ENCODE results near the gene MRGPRD. TPM values are rescaled to one million over a fixed set of nuclear protein-coding genes. Genes with fewer than 3 reads are reported as not detected.
A peak's percentile ranks its signal among the peaks of the same experiment; 100 is the strongest.

MRGPRD gene
- polyA plus RNA-seq (2013, experiment 1 of 2) = not detected
- not detected for polyA plus RNA-seq (2013, experiment 2 of 2)

DNA sequence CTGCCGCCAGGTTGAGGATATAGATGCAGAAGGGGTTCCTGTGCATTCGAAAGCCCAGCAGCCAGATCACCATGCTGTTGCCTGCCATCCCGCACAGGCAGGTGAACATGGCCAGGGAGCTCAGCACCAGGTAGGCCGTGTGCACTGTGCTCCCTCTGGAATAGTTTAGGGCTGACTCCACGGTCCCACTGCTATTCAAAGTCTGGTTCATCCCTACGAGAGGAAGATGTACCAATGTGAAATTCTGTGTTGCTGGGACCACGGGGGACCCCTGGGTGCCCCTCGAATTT, at the start of gene MRGPRD:
Gene MRGPRD, minus strand, starts transcription at position 211 of the 290 bp plus-strand sequence. Its CDS starts 0 bp downstream, at position 211.
- WGBS, 2 experiments (ENCODE audit: insufficient coverage in 2 of 2) = 80 to 85% methylated on average over 8 of the region's 8 CpGs
- H3K4me1 ChIP-seq (ENCODE audit: control insufficient read depth, insufficient read depth, low read length, poor library complexity, severe bottlenecking) = no peaks in the 10 kb centered on the region
- H3K36me3 ChIP-seq (ENCODE audit: control insufficient read depth, insufficient read depth, low read length) = no peaks in the 10 kb centered on the region
- H3K27ac ChIP-seq (ENCODE audit: low read depth, low read length, severe bottlenecking) = no peak within 1 kb of the TSS
- no peak within 1 kb of the TSS for H3K4me3 ChIP-seq (ENCODE audit: extremely low read depth, insufficient read depth, low read length, poor library complexity, severe bottlenecking)
- no peaks in the 10 kb centered on the region for H3K9me3 ChIP-seq (ENCODE audit: control insufficient read depth, low read length)

GRCh38 chr11:69030301-69030700, 49.5 kb upstream of the MRGPRD start:
- no peaks in the 10 kb centered on the region for H3K36me3 ChIP-seq (ENCODE audit: control insufficient read depth, insufficient read depth, low read length)
- no peak overlapping the region for H3K4me3 ChIP-seq (ENCODE audit: extremely low read depth, insufficient read depth, low read length, poor library complexity, severe bottlenecking)
- H3K9me3 ChIP-seq (ENCODE audit: control insufficient read depth, low read length) = no peaks in the 10 kb centered on the region
- 88 to 92% methylated on average over 5 of the region's 6 CpGs for WGBS, 2 experiments (ENCODE audit: insufficient coverage in 2 of 2)
- H3K27ac ChIP-seq (ENCODE audit: low read depth, low read length, severe bottlenecking) = no peak overlapping the region
- H3K4me1 ChIP-seq (ENCODE audit: control insufficient read depth, insufficient read depth, low read length, poor library complexity, severe bottlenecking) = no peaks in the 10 kb centered on the region

DNA sequence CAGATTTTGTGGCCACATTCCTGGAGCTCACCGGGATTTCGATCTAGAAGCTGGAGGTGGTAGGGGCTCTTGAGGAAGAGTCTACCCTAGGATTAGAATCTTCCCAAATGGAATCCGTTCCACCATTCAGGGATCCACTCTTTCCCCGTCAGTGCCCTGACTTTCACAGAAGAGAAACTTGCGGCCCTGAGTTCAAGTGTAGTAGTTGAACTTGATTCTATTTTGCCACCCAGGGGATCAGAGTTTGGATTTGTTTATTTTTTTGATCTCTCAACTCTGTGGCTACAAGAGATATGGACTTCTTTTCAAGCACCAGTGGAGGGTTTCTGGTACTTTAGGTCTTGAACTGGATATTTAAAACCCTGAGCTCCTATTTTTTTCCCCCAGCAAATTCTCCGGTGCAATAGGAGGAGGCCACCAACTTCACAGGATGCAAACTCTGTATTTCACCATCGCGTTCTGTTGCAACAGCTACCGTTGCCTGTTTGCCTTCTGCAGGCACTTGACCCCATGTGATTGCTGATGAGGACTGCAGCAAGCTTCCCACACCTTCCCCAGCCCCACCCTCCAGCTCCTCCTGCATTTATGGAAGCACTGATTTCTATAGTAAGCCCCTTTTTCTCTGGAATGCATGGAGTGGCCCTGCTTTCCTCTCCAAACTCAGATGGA, 47.1 kb upstream of the MRGPRD start:
- H3K4me1 ChIP-seq (ENCODE audit: control insufficient read depth, insufficient read depth, low read length, poor library complexity, severe bottlenecking) = no peaks in the 10 kb centered on the region
- no peak overlapping the region for H3K27ac ChIP-seq (ENCODE audit: low read depth, low read length, severe bottlenecking)
- no peak overlapping the region for H3K4me3 ChIP-seq (ENCODE audit: extremely low read depth, insufficient read depth, low read length, poor library complexity, severe bottlenecking)
- H3K36me3 ChIP-seq (ENCODE audit: control insufficient read depth, insufficient read depth, low read length) = no peaks in the 10 kb centered on the region
- 80 to 82% methylated on average over 6 to 7 of the region's 9 CpGs for WGBS, 2 experiments (ENCODE audit: insufficient coverage in 2 of 2)
- no peaks in the 10 kb centered on the region for H3K9me3 ChIP-seq (ENCODE audit: control insufficient read depth, low read length)

DNA sequence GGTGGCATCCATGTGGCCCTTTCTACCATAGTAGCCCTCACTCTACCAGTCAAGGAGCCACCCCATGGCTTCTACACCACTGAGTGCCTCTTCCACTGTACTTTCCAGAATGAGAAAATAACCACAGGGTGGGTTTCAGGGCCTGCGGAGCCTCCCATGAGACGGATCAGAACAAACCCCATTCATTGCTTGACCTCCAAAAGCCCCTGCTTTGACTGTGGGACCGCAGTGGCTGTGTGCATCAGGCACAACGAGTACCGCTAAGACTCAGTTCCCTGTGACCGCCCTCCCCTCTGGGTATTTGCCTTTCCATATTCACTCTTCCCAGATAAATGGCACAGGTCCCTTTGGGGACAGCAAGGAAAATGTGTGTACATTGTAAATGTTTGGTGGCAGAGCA, 43.7 kb upstream of the MRGPRD start:
- WGBS, 2 experiments (ENCODE audit: insufficient coverage in 2 of 2) = 90 to 94% methylated on average over 3 to 5 of the region's 6 CpGs
- H3K36me3 ChIP-seq (ENCODE audit: control insufficient read depth, insufficient read depth, low read length) = no peaks in the 10 kb centered on the region

GRCh38 chr11:69022260-69022659, 41.5 kb upstream of the MRGPRD start:
- Histone ChIP-seq H3K4me3 (ENCODE audit: extremely low read depth, insufficient read depth, low read length, poor library complexity, severe bottlenecking) (no peak overlapping the region), H3K4me1 (ENCODE audit: control insufficient read depth, insufficient read depth, low read length, poor library complexity, severe bottlenecking) (no peaks in the 10 kb centered on the region), H3K36me3 (ENCODE audit: control insufficient read depth, insufficient read depth, low read length) (no peaks in the 10 kb centered on the region), H3K27ac (ENCODE audit: low read depth, low read length, severe bottlenecking) (no peak overlapping the region), H3K9me3 (ENCODE audit: control insufficient read depth, low read length) (no peaks in the 10 kb centered on the region)
- 91 to 94% methylated on average over 5 to 10 of the region's 10 CpGs for WGBS, 2 experiments (ENCODE audit: insufficient coverage in 2 of 2)

More for the DNA sequence above, 43.7 kb upstream of the MRGPRD start:
- no peak overlapping the region for H3K4me3 ChIP-seq (ENCODE audit: extremely low read depth, insufficient read depth, low read length, poor library complexity, severe bottlenecking)
- no peaks in the 10 kb centered on the region for H3K9me3 ChIP-seq (ENCODE audit: control insufficient read depth, low read length)
- H3K4me1 ChIP-seq (ENCODE audit: control insufficient read depth, insufficient read depth, low read length, poor library complexity, severe bottlenecking) = no peaks in the 10 kb centered on the region
- H3K27ac ChIP-seq (ENCODE audit: low read depth, low read length, severe bottlenecking) = no peak overlapping the region

DNA sequence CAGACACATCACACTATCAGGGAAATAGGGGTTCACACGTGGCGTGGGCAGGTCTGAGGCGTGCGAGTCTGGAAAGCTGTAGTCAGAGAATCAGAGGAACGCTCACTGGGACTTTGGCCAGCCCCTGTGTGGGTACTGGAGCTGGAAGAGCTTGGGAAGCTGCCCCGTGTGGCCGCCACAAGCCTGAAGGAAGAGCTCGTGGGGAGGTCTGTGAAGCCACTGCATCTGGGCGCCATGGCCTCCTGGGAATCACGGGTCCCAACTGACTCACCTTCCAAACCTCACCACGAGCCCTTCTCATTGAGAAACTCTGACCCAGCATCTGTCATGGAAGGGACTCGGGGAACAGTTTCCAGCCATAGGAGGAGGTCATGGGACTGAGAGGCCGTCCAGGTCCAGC, 38.1 kb upstream of the MRGPRD start:
- 86% methylated on average over 11 to 12 of the region's 13 CpGs for WGBS, 2 experiments (ENCODE audit: insufficient coverage in 2 of 2)

DNA sequence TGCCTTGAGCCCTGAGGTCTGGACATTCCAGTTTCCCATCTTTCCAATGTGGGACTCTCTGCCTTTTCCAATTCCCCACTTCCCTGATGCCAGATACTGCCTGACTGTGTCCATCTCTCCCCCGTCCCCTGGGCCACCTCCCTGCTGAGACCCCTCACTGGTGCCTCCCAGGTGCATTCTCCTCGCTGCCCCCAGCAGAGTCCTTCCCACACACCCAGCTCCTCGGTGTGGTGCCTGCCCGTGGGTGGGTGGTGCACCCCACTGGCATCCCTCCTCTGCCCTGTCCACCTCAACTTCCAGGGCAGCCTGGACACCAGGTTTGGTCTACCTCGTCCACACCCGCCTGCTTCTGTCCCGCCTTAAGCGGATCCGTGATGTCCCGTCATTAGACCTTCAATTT, 37.2 kb upstream of the MRGPRD start:
- WGBS, 2 experiments (ENCODE audit: insufficient coverage in 2 of 2) = 94 to 95% methylated on average over 8 to 10 of the region's 10 CpGs
- Histone ChIP-seq H3K4me3 (ENCODE audit: extremely low read depth, insufficient read depth, low read length, poor library complexity, severe bottlenecking) (no peak overlapping the region), H3K36me3 (ENCODE audit: control insufficient read depth, insufficient read depth, low read length) (no peaks in the 10 kb centered on the region), H3K27ac (ENCODE audit: low read depth, low read length, severe bottlenecking) (no peak overlapping the region), H3K9me3 (ENCODE audit: control insufficient read depth, low read length) (no peaks in the 10 kb centered on the region), H3K4me1 (ENCODE audit: control insufficient read depth, insufficient read depth, low read length, poor library complexity, severe bottlenecking) (peaks cover 22% of the 10 kb centered on the region)

More for the DNA sequence above, 38.1 kb upstream of the MRGPRD start:
- Histone ChIP-seq H3K4me1 (ENCODE audit: control insufficient read depth, insufficient read depth, low read length, poor library complexity, severe bottlenecking) (peaks cover 14% of the 10 kb centered on the region), H3K27ac (ENCODE audit: low read depth, low read length, severe bottlenecking) (no peak overlapping the region), H3K36me3 (ENCODE audit: control insufficient read depth, insufficient read depth, low read length) (no peaks in the 10 kb centered on the region), H3K9me3 (ENCODE audit: control insufficient read depth, low read length) (no peaks in the 10 kb centered on the region), H3K4me3 (ENCODE audit: extremely low read depth, insufficient read depth, low read length, poor library complexity, severe bottlenecking) (no peak overlapping the region)

DNA sequence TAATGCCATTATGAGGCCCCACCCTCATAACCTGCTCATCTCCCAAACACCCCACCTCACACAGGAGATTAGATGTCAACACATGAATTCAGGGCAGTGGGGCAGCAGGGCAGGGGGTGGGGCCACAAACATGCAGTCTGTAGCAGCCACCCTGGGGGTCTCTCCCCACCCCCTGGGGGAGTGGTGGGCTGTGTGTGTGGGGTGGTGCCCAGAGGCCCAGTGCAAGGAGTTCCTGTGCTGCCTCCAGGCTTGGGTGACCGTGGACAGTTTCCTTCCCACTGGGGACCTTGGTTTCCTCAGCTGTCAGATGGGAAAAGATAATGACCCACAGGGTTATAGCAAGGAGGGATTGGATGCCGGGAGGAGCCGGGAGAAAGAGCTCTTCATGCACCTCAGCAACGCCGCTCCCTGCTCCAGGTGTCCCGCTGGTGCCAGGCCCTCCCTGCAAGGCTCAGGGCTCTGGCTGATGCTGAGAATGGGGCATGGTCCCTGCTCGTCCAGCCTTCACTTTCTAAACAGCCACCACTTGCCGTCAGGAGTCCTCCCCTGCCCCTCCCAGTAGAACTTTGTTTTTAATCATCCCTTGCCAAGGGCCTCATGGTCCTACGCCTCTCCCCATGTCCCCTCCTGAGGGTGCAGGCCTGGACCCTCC, 34.2 kb upstream of the MRGPRD start:
- H3K4me3 ChIP-seq (ENCODE audit: extremely low read depth, insufficient read depth, low read length, poor library complexity, severe bottlenecking) = no peak overlapping the region
- H3K9me3 ChIP-seq (ENCODE audit: control insufficient read depth, low read length) = no peaks in the 10 kb centered on the region
- WGBS, 2 experiments (ENCODE audit: insufficient coverage in 2 of 2) = 84 to 90% methylated on average over 7 of the region's 9 CpGs
- H3K4me1 ChIP-seq (ENCODE audit: control insufficient read depth, insufficient read depth, low read length, poor library complexity, severe bottlenecking) = peaks cover 46% of the 10 kb centered on the region
- H3K27ac ChIP-seq (ENCODE audit: low read depth, low read length, severe bottlenecking) = peak overlapping the region; percentile 36
- H3K36me3 ChIP-seq (ENCODE audit: control insufficient read depth, insufficient read depth, low read length) = no peaks in the 10 kb centered on the region

- 35 to 37% methylated on average over 24 to 28 of the region's 28 CpGs for WGBS, 2 experiments (ENCODE audit: insufficient coverage in 2 of 2)
- Histone ChIP-seq H3K36me3 (ENCODE audit: control insufficient read depth, insufficient read depth, low read length) (no peaks in the 10 kb centered on the region), H3K4me1 (ENCODE audit: control insufficient read depth, insufficient read depth, low read length, poor library complexity, severe bottlenecking) (peaks cover 54% of the 10 kb centered on the region), H3K9me3 (ENCODE audit: control insufficient read depth, low read length) (no peaks in the 10 kb centered on the region), H3K4me3 (ENCODE audit: extremely low read depth, insufficient read depth, low read length, poor library complexity, severe bottlenecking) (peak overlapping the region; percentile 41), H3K27ac (ENCODE audit: low read depth, low read length, severe bottlenecking) (peak overlapping the region; percentile 36)
Measured at GRCh38 chr11:69014084-69014851, 33.5 kb upstream of the MRGPRD start.

DNA sequence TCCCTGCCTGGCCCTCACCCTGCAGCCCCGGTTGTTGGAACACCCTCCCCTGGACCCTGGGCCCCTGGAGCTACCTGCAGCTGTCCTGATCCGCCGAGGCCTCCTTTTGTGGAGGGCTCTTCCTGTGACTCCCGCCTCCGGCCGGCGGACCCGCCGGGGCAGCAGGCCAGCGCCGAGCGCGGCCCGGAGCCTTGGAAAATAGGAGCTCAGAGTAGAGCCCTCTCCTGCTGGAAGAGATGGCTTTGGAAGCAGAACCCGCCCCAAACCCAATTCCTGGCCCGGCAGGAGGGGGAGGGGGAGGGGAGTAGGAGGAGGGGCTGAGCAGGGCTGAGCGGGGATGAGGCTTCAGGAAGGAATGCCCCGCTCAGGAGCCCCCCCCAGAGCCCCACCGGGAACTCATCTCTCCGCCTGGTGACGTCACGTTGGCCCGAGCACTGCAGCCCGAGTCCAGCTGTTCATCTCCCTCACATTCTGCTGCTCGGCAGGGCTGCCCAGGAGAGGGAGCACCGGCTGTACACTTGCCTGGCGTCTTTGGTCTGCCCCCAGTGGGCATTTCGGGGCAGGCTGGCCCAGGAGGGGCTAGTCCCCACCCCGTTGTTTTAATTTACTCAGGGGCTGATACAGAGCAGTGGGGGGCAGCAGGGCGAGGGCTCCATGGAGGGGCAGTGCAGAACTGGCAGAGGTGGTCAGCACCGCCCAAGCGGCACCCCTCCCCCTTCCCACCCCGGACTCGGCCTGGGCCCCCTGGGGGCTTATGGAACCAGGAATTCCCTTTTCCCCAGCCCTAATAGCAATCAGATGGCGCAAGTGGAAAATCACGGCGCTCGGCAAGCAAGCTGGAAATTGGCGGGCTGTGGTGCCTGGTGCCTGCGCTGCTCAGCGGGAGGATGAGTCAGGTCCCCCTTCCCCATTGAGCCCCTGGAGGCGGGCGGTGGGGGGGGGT, 32.5 kb upstream of the MRGPRD start, which contains the start of gene MRGPRF:
Gene MRGPRF, minus strand, starts transcription at position 238 of the 943 bp plus-strand sequence. CDS start 3,345 bp downstream, outside the sequence.
- Histone ChIP-seq H3K36me3 (ENCODE audit: control insufficient read depth, insufficient read depth, low read length) (no peaks in the 10 kb centered on the region), H3K27ac (ENCODE audit: low read depth, low read length, severe bottlenecking) (peak within 1 kb of the TSS; percentile 29)
- 5 to 9% methylated on average over 22 to 32 of the region's 43 CpGs for WGBS, 2 experiments (ENCODE audit: insufficient coverage in 2 of 2)

More for the DNA sequence above, 32.5 kb upstream of the MRGPRD start, which contains the start of gene MRGPRF:
- Histone ChIP-seq H3K4me3 (ENCODE audit: extremely low read depth, insufficient read depth, low read length, poor library complexity, severe bottlenecking) (peak within 1 kb of the TSS; percentile 41), H3K9me3 (ENCODE audit: control insufficient read depth, low read length) (no peaks in the 10 kb centered on the region), H3K4me1 (ENCODE audit: control insufficient read depth, insufficient read depth, low read length, poor library complexity, severe bottlenecking) (peaks cover 62% of the 10 kb centered on the region)

All from mesodermal cell (in vitro differentiated cells).